Activated T-helper 9 cell treated with anti-CD3 and anti-CD28 coated beads, Interleukin-2, amount 50 U/mL, for 16 hours (primary cell): ENCODE measurements around the gene UBQLNL.

Experiments
- DNase-seq: peaks from one replicate; pipeline ENCODE4 v3.0.0-alpha.2; 2020; ENCODE audit warnings: low read depth

Gene UBQLNL

GRCh38 chr11:5507933-5508305 lies 8.6 kb downstream of the UBQLNL start:
- no peak for DNase-seq

DNA sequence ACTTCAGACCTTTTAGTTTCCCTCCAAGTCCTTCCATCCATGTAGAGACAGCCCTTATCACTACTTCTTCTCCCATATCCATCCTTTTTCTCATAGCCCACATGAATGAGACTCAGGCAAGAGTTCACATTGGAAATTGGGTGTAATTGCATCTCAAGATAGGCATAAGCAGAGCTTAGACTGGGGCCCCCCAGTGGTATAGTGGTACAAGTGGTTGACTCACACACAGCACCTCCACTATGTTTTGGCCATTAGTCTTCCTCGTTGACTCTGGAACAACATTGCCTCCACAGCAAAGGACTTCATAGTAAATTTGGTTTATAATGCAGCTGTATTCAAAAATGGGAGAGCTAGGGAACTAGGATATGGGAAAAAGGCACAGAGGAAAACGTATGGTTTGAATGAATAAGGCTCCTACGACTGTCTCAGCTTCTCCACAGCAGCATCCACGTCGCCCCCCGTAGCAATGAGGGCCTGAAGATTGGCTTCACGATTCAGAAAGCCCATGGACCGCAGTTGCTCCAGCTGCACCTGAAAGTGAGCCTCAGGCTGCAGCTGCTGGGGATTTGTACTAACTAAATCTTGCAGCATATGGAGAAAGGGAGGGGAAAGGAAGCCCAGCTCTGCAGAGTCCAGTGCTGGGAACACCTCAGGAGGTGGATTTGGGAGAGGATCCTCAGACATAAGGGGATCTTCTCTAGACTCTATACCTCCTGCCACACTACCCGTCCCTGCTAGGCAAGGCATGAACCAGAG lies 9.1 kb downstream of the UBQLNL start:
- no peak for DNase-seq

GRCh38 chr11:5505363-5506048 lies 11.0 kb downstream of the UBQLNL start:
- DNase-seq: no peak

DNA sequence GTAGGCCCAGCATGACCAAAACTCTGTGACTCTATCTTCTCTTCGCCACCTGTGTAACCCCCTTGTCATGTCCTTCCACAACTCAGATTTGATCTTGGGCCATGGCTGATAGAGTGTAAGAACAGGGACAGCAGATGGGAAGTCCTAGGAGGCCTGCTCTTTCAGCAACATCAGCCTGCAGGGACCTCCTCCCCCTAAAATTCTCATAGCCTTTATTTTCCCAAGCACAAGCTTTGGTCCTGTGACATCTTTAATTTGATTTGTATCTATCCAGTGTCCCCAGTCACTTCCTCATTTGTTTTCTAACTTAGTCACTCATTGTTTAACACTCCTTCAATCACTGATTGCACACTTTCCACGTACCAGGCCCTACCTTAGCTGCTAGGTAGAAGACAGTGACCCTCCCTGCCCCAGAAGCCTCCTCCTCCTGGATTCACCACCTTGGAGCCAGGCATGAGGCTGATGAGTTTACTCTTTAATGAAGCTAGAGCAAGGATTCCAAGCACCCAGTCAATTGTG lies 12.0 kb downstream of the UBQLNL start:
- no peak for DNase-seq

DNA sequence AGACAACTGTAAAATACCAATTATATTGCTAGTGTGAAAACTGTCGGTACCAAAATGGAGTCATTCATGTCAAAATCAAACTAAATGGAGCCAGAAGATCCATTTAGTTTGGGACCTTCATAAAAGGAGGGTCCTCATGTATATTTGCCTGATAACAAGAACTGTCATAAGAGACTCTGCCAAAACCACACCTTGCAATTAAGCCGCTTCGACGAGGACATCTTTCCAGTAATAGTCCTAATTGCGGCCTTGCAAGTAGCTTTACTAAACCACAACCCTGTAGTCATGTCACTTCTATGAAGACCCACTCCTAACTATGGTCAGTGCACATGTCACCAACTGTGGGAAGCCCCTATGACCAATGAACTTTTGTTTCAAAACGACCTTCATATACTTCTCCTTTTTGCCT lies 16.1 kb downstream of the UBQLNL start:
- no peak for DNase-seq

GRCh38 chr11:5499671-5500070 lies 16.8 kb downstream of the UBQLNL start:
- no peak for DNase-seq

DNA sequence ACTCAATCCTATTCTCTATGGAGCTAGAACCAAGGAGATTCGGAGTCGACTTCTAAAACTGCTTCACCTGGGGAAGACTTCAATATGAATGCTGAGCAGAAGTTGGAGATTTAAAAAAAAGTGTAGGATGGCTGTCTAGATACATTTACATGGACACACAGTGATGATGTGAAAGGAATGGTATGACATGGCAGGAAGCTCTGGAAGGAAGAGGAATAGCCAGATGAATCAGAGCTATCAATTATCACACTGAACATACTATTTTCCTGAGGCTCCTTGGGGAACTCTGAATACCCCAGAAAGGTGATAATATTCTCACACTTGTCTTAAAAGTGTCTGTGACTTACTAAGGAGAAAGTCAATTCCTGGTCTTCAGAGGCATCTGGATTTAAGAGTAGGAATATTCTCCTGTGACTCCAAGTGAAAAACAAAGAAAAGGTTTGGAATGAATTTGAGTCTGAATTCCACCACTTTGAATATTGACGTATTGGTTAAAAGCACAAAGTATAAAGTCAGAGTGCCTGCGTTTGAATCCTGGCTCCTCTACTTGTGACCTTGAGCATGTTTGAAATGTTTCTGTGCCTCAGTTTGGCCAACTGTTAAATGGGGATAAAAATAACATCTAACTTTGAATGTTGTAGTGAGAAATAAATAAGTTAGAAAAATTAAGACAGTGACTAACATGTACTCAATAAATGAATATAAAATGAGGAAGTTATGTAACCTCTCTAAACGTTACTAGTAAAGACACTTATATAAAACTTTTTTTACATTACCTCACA lies 26.7 kb downstream of the UBQLNL start:
- no peak for DNase-seq

GRCh38 chr11:5488798-5489399 lies 27.6 kb downstream of the UBQLNL start:
- no peak for DNase-seq

GRCh38 chr11:5488385-5488784 lies 28.1 kb downstream of the UBQLNL start, which contains the start of gene OR52D1:
OR52D1 (plus strand) TSS chr11:5488685; CDS start chr11:5488707, 22 bp downstream.
- no peak for DNase-seq

DNA sequence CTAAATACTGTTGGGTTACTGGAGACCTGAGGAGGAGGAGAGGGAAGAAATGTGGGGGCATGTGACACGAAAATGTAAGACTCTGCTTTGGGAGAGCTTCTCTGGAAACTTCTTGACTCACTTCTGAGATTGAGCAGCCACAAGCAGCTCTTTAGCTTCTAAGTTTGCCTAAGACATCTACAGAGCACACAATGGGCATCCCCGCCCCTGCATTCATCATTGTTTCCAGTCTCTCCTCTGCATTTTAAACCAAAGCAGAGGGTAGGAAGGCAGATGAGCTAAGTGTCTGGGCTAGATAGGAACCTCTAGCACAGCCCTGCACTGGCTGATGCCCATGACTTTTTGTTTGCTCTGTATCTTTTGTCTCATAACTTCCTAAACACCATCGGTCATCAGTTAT lies 30.1 kb downstream of the UBQLNL start:
- no peak for DNase-seq

DNA sequence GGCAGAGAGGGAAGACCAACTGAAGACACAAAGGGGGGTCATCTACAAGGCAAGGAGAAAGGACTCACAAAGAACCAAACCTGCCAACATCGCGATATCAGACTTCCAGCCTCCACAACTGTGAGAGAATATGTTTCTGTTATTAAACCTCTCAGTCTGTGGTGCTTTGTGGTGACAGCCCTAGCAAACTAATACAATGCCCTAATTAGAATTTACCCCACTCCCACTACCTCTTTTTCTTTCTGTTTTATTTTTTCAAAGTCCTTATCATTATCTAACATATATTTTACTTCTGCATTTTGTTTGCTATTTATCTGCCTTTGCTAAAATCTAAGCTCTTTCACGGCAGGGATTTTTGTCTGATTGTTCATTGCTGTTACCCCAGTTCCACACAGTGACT lies 30.5 kb downstream of the UBQLNL start:
- no peak for DNase-seq

- peak; percentile 6 for DNase-seq
Observed at GRCh38 chr11:5476186-5476819, 40.2 kb downstream of the UBQLNL start.

DNA sequence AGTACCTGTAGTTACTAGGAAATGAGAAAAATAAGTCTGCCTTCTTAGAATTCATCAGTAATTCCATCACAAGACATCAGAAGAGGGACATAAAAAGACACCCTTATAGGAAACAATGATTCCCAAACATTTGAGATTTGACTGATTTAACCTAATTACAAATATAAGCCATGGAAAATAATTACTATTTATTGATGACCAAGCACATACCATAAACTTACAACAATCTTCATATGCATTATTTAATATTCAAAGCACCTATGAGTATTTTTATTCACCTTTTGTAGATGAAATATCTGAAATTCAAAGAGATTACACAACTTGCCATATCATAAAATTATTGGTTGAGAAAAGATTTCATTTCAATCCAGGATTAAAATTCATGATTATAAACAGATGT lies 42.6 kb downstream of the UBQLNL start:
- no peak for DNase-seq

DNA sequence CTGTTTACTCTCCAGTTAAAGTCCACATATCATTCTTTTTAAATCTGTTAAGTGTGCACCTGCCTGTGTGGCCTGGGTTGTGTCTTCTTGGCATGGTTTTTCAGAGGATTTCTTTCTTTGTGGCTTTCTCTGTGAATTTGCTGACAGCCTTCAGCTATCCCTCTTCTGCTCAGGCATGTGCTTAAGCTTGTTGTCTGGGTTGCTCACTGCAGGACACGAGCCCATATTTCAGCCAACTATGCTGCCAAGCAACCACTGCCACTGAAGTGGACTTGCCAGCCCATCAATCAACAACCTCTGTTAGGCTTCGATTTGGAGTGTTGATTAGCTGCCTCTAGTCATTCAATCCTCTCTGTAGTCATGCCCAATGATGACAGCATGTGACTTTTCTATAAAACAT lies 49.0 kb downstream of the UBQLNL start:
- DNase-seq: no peak
